Stomach (tissue), 4 donors: ENCODE results near the gene DOCK4.

Source experiments
- EP300 ChIP-seq: sonication (generic); formaldehyde crosslinking; IDR thresholded peaks from one replicate; pipeline ENCODE4 v1.6.1; 2017; ENCODE audit warnings: antibody characterized with exemption
- POLR2A ChIP-seq, 4 donors: fragments of 450-650 bp; IDR thresholded peaks; one replicate each; pipeline ENCODE4 v1.6.1; 2016; ENCODE audit warnings: antibody characterized with exemption in 4 of 4, control low read depth in 2 of 4, mild to moderate bottlenecking in 1 of 4, moderate library complexity in 1 of 4
- TF ChIP-seq, protein P1 (sequence below), 7 experiments: fragments of 450-650 bp in 4 of 7; fragments of 200-600 bp in 3 of 7; sonication (generic) in 3 of 7; IDR thresholded peaks; one replicate each; pipeline ENCODE4 v1.5.1; 2016 to 2019; ENCODE audit warnings: antibody characterized with exemption in 7 of 7, control low read depth in 2 of 7, mild to moderate bottlenecking in 1 of 7

DNA sequence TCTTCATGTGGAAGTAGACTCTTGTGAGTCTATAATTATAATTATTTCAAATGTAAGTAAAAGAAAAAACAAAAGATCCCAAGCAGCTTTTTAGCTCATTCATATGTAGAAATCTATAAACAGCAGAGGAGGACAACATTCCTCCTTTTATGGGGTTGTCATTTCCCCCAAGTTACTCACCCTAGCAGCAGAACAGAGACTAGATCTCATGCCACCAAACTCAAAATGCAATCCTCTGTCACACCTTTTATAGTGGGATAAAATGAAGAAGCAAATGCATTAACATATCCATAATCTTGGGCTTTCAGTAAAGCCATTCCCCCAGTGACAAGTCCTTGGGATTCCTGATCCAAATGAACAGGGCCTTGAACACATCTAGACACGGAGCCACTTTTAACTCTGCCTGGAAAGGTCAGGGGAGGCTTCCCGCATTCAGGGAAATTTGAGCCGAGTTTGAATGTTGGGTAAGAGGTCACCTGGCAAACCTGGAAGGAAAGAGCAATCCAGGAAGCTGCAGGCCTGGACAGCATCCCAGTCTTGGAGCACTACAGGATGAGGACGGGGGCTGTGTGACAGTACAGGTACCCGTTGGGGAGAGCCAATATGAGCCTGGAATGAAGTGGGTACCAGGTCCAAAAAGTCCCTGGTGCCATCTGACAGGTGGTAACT lies 76.4 kb downstream of the DOCK4 start:
- no peak for TF ChIP-seq EP300
- TF ChIP-seq, protein P1, sequence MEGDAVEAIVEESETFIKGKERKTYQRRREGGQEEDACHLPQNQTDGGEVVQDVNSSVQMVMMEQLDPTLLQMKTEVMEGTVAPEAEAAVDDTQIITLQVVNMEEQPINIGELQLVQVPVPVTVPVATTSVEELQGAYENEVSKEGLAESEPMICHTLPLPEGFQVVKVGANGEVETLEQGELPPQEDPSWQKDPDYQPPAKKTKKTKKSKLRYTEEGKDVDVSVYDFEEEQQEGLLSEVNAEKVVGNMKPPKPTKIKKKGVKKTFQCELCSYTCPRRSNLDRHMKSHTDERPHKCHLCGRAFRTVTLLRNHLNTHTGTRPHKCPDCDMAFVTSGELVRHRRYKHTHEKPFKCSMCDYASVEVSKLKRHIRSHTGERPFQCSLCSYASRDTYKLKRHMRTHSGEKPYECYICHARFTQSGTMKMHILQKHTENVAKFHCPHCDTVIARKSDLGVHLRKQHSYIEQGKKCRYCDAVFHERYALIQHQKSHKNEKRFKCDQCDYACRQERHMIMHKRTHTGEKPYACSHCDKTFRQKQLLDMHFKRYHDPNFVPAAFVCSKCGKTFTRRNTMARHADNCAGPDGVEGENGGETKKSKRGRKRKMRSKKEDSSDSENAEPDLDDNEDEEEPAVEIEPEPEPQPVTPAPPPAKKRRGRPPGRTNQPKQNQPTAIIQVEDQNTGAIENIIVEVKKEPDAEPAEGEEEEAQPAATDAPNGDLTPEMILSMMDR (IDR thresholded peaks at IDR 0.05) = no peak
- no peak for TF ChIP-seq POLR2A (IDR thresholded peaks at IDR 0.05)
